ENCODE results near the gene ACBD6. TPM values are rescaled to one million over a fixed set of nuclear protein-coding genes. Genes with fewer than 3 reads are reported as not detected.

ACBD6 gene
- total RNA-seq, 1 experiment from 2014 or later: 48.5 TPM

DNA sequence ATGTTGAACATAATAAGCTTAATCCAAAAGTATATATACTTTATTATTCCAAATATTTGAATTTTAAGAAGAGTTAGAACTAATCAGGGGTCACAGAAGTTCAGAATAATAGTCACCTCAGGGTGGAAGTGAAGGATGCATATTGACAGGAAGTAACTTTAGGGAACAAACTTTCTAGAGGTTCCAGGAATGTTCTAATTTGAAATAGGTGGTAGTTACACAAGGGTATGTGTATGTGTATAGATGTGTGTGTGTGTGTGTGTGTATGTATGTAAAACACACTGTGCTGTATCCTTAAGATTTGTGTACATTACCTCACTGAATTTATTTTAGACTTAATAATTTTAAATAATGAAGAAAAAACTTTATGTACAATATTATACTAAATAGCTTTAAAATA, 110.4 kb downstream of the ACBD6 start:
- Histone ChIP-seq H3K4me3 (ENCODE audit: low read depth in 2 of 2, low read length in 2 of 2) (no peak overlapping the region), H3K27me3 (ENCODE audit: control insufficient read depth, insufficient read depth, low read length) (no peaks in the 10 kb centered on the region), H3K27ac (ENCODE audit: low read length) (no peak overlapping the region), H3K4me1 (ENCODE audit: control insufficient read depth, insufficient read depth, low read length) (no peaks in the 10 kb centered on the region), H3K9me3 (ENCODE audit: control insufficient read depth, insufficient read depth, low read depth, low read length) (0 out of 2 replicates have a peak, but pooled peaks cover 5% of the 10 kb centered on the region), H3K36me3 (ENCODE audit: control insufficient read depth, insufficient read depth, low read length) (no peaks in the 10 kb centered on the region)
- ATAC-seq (no peak), DNase-seq (ENCODE audit: low read depth, low spot score) (no peak)
- in situ Hi-C loops (cut with HindIII; ENCODE audit: low pct_unique_long_range_greater_than_20kb, low sequenced_read_pairs) (no loop called here), intact Hi-C loops (cut with micrococcal nuclease; ENCODE audit: unreplicated experiment) (no loop called here)
- TF ChIP-seq TCF7L2 (IDR thresholded peaks at IDR 0.05; ENCODE audit: low read depth, low read length): no peak
- TF ChIP-seq, protein P1, sequence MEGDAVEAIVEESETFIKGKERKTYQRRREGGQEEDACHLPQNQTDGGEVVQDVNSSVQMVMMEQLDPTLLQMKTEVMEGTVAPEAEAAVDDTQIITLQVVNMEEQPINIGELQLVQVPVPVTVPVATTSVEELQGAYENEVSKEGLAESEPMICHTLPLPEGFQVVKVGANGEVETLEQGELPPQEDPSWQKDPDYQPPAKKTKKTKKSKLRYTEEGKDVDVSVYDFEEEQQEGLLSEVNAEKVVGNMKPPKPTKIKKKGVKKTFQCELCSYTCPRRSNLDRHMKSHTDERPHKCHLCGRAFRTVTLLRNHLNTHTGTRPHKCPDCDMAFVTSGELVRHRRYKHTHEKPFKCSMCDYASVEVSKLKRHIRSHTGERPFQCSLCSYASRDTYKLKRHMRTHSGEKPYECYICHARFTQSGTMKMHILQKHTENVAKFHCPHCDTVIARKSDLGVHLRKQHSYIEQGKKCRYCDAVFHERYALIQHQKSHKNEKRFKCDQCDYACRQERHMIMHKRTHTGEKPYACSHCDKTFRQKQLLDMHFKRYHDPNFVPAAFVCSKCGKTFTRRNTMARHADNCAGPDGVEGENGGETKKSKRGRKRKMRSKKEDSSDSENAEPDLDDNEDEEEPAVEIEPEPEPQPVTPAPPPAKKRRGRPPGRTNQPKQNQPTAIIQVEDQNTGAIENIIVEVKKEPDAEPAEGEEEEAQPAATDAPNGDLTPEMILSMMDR (IDR thresholded peaks at IDR 0.05): no peak
- TF ChIP-seq, protein P2, sequence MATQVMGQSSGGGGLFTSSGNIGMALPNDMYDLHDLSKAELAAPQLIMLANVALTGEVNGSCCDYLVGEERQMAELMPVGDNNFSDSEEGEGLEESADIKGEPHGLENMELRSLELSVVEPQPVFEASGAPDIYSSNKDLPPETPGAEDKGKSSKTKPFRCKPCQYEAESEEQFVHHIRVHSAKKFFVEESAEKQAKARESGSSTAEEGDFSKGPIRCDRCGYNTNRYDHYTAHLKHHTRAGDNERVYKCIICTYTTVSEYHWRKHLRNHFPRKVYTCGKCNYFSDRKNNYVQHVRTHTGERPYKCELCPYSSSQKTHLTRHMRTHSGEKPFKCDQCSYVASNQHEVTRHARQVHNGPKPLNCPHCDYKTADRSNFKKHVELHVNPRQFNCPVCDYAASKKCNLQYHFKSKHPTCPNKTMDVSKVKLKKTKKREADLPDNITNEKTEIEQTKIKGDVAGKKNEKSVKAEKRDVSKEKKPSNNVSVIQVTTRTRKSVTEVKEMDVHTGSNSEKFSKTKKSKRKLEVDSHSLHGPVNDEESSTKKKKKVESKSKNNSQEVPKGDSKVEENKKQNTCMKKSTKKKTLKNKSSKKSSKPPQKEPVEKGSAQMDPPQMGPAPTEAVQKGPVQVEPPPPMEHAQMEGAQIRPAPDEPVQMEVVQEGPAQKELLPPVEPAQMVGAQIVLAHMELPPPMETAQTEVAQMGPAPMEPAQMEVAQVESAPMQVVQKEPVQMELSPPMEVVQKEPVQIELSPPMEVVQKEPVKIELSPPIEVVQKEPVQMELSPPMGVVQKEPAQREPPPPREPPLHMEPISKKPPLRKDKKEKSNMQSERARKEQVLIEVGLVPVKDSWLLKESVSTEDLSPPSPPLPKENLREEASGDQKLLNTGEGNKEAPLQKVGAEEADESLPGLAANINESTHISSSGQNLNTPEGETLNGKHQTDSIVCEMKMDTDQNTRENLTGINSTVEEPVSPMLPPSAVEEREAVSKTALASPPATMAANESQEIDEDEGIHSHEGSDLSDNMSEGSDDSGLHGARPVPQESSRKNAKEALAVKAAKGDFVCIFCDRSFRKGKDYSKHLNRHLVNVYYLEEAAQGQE (IDR thresholded peaks at IDR 0.05; ENCODE audit: insufficient read depth in 1 of 2, low read depth in 2 of 2, low read length in 1 of 2): no peak
- TF ChIP-seq SIN3A (IDR thresholded peaks at IDR 0.05; ENCODE audit: borderline replicate concordance, insufficient read depth, low read depth, low read length): no peak
- no peak for TF ChIP-seq POLR2AphosphoS5 (IDR thresholded peaks at IDR 0.05; ENCODE audit: low read depth, low read length)
- POLR2A ChIA-PET: no interaction called here
- no TSS peak for BruUV-seq (replicated peaks)
- CTCF ChIA-PET: no interaction called here

DNA sequence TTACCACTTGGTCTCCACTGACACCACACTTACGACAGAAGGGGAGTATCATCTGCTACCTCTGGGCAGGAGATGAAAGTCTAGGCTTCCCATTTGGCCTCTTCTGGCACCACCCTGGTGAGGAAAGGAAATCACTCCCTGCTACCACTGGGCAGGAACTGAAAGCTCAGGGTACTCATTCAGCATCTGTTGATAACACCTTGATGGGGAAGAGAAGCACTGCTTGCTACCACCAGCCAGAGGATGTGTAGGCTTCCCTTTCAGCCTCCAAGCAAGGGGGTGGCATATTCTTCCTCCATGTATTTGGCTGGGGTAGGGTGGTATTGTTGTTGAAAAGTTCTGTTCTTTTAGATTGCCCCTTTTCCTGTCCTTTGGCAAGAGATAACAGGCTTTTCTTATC, 115.0 kb downstream of the ACBD6 start:
- no peak for DNase-seq (ENCODE audit: low read depth, low spot score)
- Histone ChIP-seq H3K4me1 (ENCODE audit: control insufficient read depth, insufficient read depth, low read length) (no peaks in the 10 kb centered on the region), H3K27ac (ENCODE audit: low read length) (no peak overlapping the region), H3K27me3 (ENCODE audit: control insufficient read depth, insufficient read depth, low read length) (no peaks in the 10 kb centered on the region), H3K4me3 (ENCODE audit: low read depth in 2 of 2, low read length in 2 of 2) (no peak overlapping the region), H3K36me3 (ENCODE audit: control insufficient read depth, insufficient read depth, low read length) (no peaks in the 10 kb centered on the region), H3K9me3 (ENCODE audit: control insufficient read depth, insufficient read depth, low read depth, low read length) (peaks cover 18% of the 10 kb centered on the region; the same call in 1 of the 2 replicates)
- CTCF ChIA-PET: no interaction called here
- no peak for ATAC-seq
- intact Hi-C loops (cut with micrococcal nuclease; ENCODE audit: unreplicated experiment): no loop called here
- in situ Hi-C loops (cut with HindIII; ENCODE audit: low pct_unique_long_range_greater_than_20kb, low sequenced_read_pairs): no loop called here
- POLR2A ChIA-PET: no interaction called here
- no TSS peak for BruUV-seq (replicated peaks)
- TF ChIP-seq POLR2AphosphoS5 (IDR thresholded peaks at IDR 0.05; ENCODE audit: low read depth, low read length) (no peak), TCF7L2 (IDR thresholded peaks at IDR 0.05; ENCODE audit: low read depth, low read length) (no peak)

DNA sequence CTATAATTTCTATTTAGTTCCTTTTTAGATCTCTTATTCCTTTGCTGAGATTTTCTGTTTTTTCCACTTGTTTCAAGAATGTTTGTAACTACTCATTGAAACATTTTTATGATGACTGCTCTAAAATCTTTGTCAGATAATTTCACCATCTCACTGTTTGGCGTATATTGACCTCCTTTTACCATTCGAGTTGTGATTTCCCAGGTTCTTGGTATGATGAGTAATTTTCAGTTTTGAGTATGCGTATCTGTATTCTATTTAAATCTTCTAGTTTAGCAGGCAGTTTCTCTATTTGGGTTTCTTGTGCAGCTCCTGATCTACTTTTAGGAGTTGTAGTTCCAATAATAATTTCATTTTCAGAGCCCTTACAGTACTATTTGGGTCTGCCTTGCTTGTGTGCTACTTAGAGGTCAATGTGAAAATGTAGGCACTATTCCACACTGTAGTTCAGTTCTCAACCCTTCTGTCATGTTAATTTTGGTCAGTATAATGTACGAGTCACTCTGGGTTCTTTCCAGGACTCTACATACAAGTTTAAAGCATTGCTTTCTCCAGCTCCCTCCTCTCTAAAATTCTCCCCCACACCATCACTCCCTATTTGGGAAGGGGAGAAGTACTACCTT, 115.5 kb downstream of the ACBD6 start:
- ATAC-seq (no peak), DNase-seq (ENCODE audit: low read depth, low spot score) (no peak)
- POLR2A ChIA-PET: no interaction called here
- Histone ChIP-seq H3K27ac (ENCODE audit: low read length) (no peak overlapping the region), H3K4me1 (ENCODE audit: control insufficient read depth, insufficient read depth, low read length) (no peaks in the 10 kb centered on the region), H3K36me3 (ENCODE audit: control insufficient read depth, insufficient read depth, low read length) (no peaks in the 10 kb centered on the region), H3K27me3 (ENCODE audit: control insufficient read depth, insufficient read depth, low read length) (no peaks in the 10 kb centered on the region), H3K4me3 (ENCODE audit: low read depth in 2 of 2, low read length in 2 of 2) (no peak overlapping the region), H3K9me3 (ENCODE audit: control insufficient read depth, insufficient read depth, low read depth, low read length) (peaks cover 22% of the 10 kb centered on the region; the same call in 1 of the 2 replicates)
- in situ Hi-C loops (cut with HindIII; ENCODE audit: low pct_unique_long_range_greater_than_20kb, low sequenced_read_pairs) (no loop called here), intact Hi-C loops (cut with micrococcal nuclease; ENCODE audit: unreplicated experiment) (no loop called here)
- TF ChIP-seq POLR2AphosphoS5 (IDR thresholded peaks at IDR 0.05; ENCODE audit: low read depth, low read length) (no peak), TCF7L2 (IDR thresholded peaks at IDR 0.05; ENCODE audit: low read depth, low read length) (no peak)
- no TSS peak for BruUV-seq (replicated peaks)
- CTCF ChIA-PET: no interaction called here

Data from Panc1 (cell line).